ENCODE measurements around the gene TIMM22. TPM values are rescaled to one million over a fixed set of nuclear protein-coding genes. Genes with fewer than 3 reads are reported as not detected.

TIMM22 gene
- total RNA-seq, 3 donors from 2014 or later (not counting 1 experiment from before 2014, with no cell fraction given) = 7.8 to 11.3 (median 8.9) TPM

DNA sequence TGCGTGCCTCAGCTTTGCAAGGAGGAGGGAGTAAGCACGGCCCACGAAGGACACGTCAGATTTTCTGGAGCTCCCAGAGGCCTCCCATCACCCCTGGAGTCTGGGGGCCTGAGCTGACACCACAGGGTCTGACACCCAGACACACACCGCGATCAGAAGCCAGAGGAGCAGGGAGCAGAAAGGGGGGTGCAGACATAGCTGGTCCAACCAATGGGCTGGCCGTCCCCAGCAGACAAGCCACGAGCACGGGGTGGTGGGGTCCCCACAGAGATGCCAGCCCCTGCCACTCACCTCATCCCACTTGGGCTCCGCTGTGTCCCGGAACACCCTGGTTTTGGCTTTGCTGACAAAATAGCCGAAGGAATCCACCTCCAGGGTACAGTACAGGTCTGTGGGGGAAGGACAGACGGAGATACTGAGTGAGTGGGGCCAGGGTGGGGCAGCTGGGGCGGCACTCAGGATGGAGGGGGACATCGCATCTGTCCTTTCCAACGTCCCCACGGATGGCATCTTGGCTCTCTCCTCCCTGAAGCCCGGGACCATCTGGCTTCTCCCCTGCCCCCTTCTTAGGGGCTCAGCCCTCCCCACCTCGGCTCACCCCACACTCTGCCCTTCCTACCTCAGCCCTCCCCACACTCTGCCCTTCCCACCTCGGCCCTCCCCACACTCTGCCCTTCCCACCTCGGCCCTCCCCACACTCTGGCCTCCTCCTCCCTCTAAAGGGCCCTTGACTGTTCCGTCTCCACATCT, 53.5 kb downstream of the TIMM22 start:
- Histone ChIP-seq H3K27ac (ENCODE audit: low read length) (no peak overlapping the region), H3K9me3 (ENCODE audit: control insufficient read depth, insufficient read depth, low read length) (no peaks in the 10 kb centered on the region), H3K27me3 (ENCODE audit: control insufficient read depth, insufficient read depth, low read length) (no peaks in the 10 kb centered on the region), H3K36me3 (ENCODE audit: control insufficient read depth, insufficient read depth, low read length) (peaks cover 25% of the 10 kb centered on the region), H3K4me1 (ENCODE audit: control insufficient read depth, insufficient read depth, low read length) (peaks cover 4% of the 10 kb centered on the region), H3K4me3 (ENCODE audit: low read length) (no peak overlapping the region)
- Mint-ChIP-seq H3K27ac (peak overlapping the region in 1 of 2 donors; percentile 52), H3K4me1 (peaks cover 3 to 5% of the 10 kb centered on the region in 2 donors), H3K9me3 (no peaks in the 10 kb centered on the region), H3K4me3 (no peak overlapping the region), H3K36me3 (no peaks in the 10 kb centered on the region), H3K27me3 (ENCODE audit: low read depth in 2 of 2) (no peaks in the 10 kb centered on the region)
- WGBS (ENCODE audit: insufficient coverage) = 93% methylated on average over 22 of the region's 22 CpGs
- TF ChIP-seq, protein P1, sequence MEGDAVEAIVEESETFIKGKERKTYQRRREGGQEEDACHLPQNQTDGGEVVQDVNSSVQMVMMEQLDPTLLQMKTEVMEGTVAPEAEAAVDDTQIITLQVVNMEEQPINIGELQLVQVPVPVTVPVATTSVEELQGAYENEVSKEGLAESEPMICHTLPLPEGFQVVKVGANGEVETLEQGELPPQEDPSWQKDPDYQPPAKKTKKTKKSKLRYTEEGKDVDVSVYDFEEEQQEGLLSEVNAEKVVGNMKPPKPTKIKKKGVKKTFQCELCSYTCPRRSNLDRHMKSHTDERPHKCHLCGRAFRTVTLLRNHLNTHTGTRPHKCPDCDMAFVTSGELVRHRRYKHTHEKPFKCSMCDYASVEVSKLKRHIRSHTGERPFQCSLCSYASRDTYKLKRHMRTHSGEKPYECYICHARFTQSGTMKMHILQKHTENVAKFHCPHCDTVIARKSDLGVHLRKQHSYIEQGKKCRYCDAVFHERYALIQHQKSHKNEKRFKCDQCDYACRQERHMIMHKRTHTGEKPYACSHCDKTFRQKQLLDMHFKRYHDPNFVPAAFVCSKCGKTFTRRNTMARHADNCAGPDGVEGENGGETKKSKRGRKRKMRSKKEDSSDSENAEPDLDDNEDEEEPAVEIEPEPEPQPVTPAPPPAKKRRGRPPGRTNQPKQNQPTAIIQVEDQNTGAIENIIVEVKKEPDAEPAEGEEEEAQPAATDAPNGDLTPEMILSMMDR (IDR thresholded peaks at IDR 0.05) = no peak
- ATAC-seq (peak in 1 of 3 donors; percentile 15), DNase-seq (no peak)
- intact Hi-C loops (cut with micrococcal nuclease) = no loop called here

DNA sequence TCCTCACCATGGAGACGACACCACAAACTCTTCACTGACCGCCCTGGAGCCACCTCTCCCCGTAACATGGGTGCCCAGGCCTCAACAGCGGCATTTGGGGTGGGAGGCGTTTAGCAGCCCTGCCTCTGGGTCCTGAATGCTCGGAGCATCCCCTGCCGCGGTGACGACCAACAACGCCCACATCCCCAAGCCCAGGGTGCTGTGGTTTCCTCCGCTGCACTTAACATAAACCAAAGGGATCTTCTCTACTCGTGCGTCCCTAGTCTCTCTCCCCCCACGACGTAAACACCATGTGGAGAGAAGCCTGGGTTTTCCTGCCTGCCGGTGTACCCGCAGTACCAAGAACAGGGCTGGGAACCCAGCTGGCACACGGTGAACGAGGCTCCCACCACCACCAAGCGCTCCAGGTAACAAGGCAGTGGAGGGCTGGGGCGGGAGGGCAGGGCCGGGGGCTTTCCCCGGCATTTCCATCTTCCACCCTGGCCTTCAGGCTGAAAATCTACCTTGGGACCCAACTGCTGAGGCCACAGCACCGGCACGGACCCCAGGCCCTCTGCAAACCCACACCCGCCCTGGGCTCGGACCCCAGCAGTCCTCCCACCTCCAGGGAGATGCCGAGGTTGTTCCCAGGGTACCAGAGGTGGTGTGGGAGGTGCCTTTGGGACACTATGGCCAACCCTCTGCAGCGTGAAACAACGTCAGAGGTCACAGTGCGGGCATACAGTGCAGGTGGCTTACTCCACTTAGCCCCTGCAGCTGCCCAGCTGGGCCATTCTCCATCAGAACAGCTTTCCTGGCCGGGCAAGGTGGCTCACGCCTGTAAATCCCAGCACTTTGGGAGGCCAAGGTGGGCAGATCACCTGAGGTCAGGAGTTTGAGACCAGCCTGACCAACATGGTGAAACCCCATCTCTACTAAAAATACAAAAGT, 54.3 kb downstream of the TIMM22 start:
- Mint-ChIP-seq H3K4me3 (no peak overlapping the region), H3K27me3 (ENCODE audit: low read depth in 2 of 2) (no peaks in the 10 kb centered on the region), H3K36me3 (no peaks in the 10 kb centered on the region), H3K27ac (peak overlapping the region in 1 of 2 donors; percentile 52), H3K4me1 (peaks cover 0 to 1% of the 10 kb centered on the region in 2 donors), H3K9me3 (no peaks in the 10 kb centered on the region)
- H3K4me1 ChIP-seq (ENCODE audit: control insufficient read depth, insufficient read depth, low read length) = peaks cover 4% of the 10 kb centered on the region
- intact Hi-C loops (cut with micrococcal nuclease) = no loop called here
- H3K27ac ChIP-seq (ENCODE audit: low read length) = no peak overlapping the region
- ATAC-seq = peak in 1 of 3 donors; percentile 34
- no peak overlapping the region for H3K4me3 ChIP-seq (ENCODE audit: low read length)
- H3K27me3 ChIP-seq (ENCODE audit: control insufficient read depth, insufficient read depth, low read length) = no peaks in the 10 kb centered on the region
- TF ChIP-seq, protein P1 (IDR thresholded peaks at IDR 0.05) = no peak
- WGBS (ENCODE audit: insufficient coverage) = 88% methylated on average over 33 of the region's 33 CpGs
- no peaks in the 10 kb centered on the region for H3K9me3 ChIP-seq (ENCODE audit: control insufficient read depth, insufficient read depth, low read length)
- no peak for DNase-seq
- H3K36me3 ChIP-seq (ENCODE audit: control insufficient read depth, insufficient read depth, low read length) = peaks cover 34% of the 10 kb centered on the region

Other genes with a start within 250 kb of the TIMM22 start
- gene GEMIN4, start 244.9 kb upstream of the TIMM22 start, total RNA-seq = 10 to 100 TPM; 13.7 to 17.1 (median 13.7) TPM
- gene GLOD4, start 214.8 kb upstream of the TIMM22 start, total RNA-seq = 10 to 100 TPM; 62.5 to 67.1 (median 63.5) TPM
- 10 to 100 TPM; 24.3 to 32.2 (median 31.9) TPM for gene MRM3, start 214.8 kb upstream of the TIMM22 start, total RNA-seq
- under 1 TPM in 2 of 3 donors, not detected in 1; 0.14 to 0.55 TPM for gene NXN, start 17.4 kb upstream of the TIMM22 start, total RNA-seq
- 100 to 1,000 TPM; 155 to 215 (median 163) TPM for gene ABR, start 182.9 kb downstream of the TIMM22 start, total RNA-seq

Data from natural killer cell (primary cell).